Measurements from ENCODE around the gene SNED1. TPM values are rescaled to one million over a fixed set of nuclear protein-coding genes. Genes with fewer than 3 reads are reported as not detected.

The SNED1 gene
- total RNA-seq, 3 donors from 2014 or later: 27.1 to 46.9 (median 35.2) TPM

GRCh38 chr2:241142593-241142992 lies 144.2 kb downstream of the SNED1 start:
- TF ChIP-seq POLR2A (IDR thresholded peaks at IDR 0.05) (no peak), CTCF (IDR thresholded peaks at IDR 0.05) (no peak), POLR2AphosphoS5 (IDR thresholded peaks at IDR 0.05) (no peak)
- no peaks in the 10 kb centered on the region for H3K4me1 ChIP-seq
- H3K9me3 ChIP-seq: no peaks in the 10 kb centered on the region
- no peaks in the 10 kb centered on the region for H3K27me3 ChIP-seq
- intact Hi-C loops (cut with DNase I; ENCODE audit: low total_unique reads): no loop called here
- H3K27ac ChIP-seq: no peak overlapping the region
- no peak overlapping the region for H3K4me3 ChIP-seq
- no peaks in the 10 kb centered on the region for H3K36me3 ChIP-seq
- DNase-seq (ENCODE audit: low spot score in 2 of 2): no peak

Other genes starting within 250 kb of the SNED1 start
- under 1 TPM in 2 of 3 donors, not detected in 1; under 0.01 to 0.29 TPM for gene KIF1A, start 178.4 kb upstream of the SNED1 start, total RNA-seq
- under 1 TPM in 1 of 3 donors, not detected in 2; under 0.01 TPM for gene AGXT, start 129.8 kb upstream of the SNED1 start, total RNA-seq
- 1 to 10 TPM in 1 of 3 donors, under 1 TPM in 1, not detected in 1; 0.15 to 2.3 TPM for gene MAB21L4, start 102.5 kb upstream of the SNED1 start, total RNA-seq
- gene CROCC2, start 92.3 kb upstream of the SNED1 start, total RNA-seq: under 1 TPM in 1 of 3 donors, not detected in 2; 0.33 TPM
- gene MTERF4, start 103.7 kb downstream of the SNED1 start, total RNA-seq: 10 to 100 TPM; 35.7 to 54.6 (median 50.2) TPM
- gene PASK, start 150.9 kb downstream of the SNED1 start, total RNA-seq: 1 to 10 TPM; 4.3 to 7.3 (median 6.6) TPM
- 10 to 100 TPM; 39.4 to 50.9 (median 43.6) TPM for gene PPP1R7, start 151.8 kb downstream of the SNED1 start, total RNA-seq
- 1 to 10 TPM in 1 of 3 donors, under 1 TPM in 1, not detected in 1; 0.98 to 1.6 TPM for gene ANO7, start 190.1 kb downstream of the SNED1 start, total RNA-seq

All from breast epithelium (tissue), 4 donors.